ENCODE results near the gene RAB31. TPM values are rescaled to one million over a fixed set of nuclear protein-coding genes. Genes with fewer than 3 reads are reported as not detected.

The RAB31 gene
- polyA plus RNA-seq, 1 of the 3 experiments (the other 2 are of a cell fraction) = 23.0 TPM

DNA sequence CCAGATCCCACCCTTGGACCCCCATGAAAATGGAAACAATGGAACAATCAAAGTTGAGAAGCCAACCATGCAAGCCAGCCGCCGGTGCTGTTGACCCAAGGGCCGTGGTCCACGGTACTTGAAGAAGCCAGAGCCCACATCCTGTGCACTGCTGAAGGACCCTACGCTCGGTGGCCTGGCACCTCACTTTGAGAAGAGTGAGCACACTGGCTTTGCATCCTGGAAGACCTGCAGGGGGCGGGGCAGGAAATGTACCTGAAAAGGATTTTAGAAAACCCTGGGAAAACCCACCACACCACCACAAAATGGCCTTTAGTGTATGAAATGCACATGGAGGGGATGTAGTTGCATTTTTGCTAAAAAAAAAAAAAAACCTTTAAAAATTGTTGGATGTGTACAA lies 151.1 kb downstream of the RAB31 start:
- 81% methylated on average over 2 of the region's 7 CpGs for WGBS (ENCODE audit: low lambda C conversion rate)

GRCh38 chr18:9860682-9861081 lies 152.6 kb downstream of the RAB31 start:
- ChIA-PET POLR2A (no interaction called here), CTCF (interaction anchor here (1.3 kb wide), 1 partner anchor 9 kb away, joined by 4 read pairs; no protein-coding TSS in a partner anchor)
- H3K36me3 ChIP-seq (replicated peaks in 1 of 2; ENCODE audit: control insufficient read depth in 1 of 2, insufficient read depth in 2 of 2, low read length in 1 of 2) = peaks cover 0 to 12% of the 10 kb centered on the region in 2 experiments
- H3K9ac ChIP-seq = no peak overlapping the region
- WGBS (ENCODE audit: low lambda C conversion rate) = 46% methylated on average over 4 of the region's 4 CpGs
- no peaks in the 10 kb centered on the region for H4K20me1 ChIP-seq (ENCODE audit: insufficient read depth)
- no peak for TF ChIP-seq MXI1 (IDR thresholded peaks at IDR 0.05; ENCODE audit: low read depth, low read length)
- peaks cover 0 to 2% of the 10 kb centered on the region in 2 experiments; a peak in 1 of 4 replicates for H3K4me1 ChIP-seq (ENCODE audit: control insufficient read depth in 1 of 2, insufficient read depth in 2 of 2, low read depth in 1 of 2, low read length in 1 of 2)
- H3K9me3 ChIP-seq = peaks cover 3% of the 10 kb centered on the region; the same call in 1 of the 2 replicates
- H3K9me2 ChIP-seq = no peaks in the 10 kb centered on the region
- no peak overlapping the region for H2AFZ ChIP-seq (ENCODE audit: low read depth)
- no peak for DNase-seq
- no peaks in the 10 kb centered on the region for H3K27me3 ChIP-seq (ENCODE audit: insufficient read depth)
- H3K79me2 ChIP-seq (ENCODE audit: insufficient read depth) = no peaks in the 10 kb centered on the region
- no peaks in the 10 kb centered on the region for H3F3A ChIP-seq (replicated peaks; ENCODE audit: insufficient read depth)
- no peak overlapping the region for H3K4me2 ChIP-seq
- no peak overlapping the region for H3K27ac ChIP-seq (ENCODE audit: low read depth in 2 of 2, low read length in 1 of 2)
- H3K4me3 ChIP-seq (ENCODE audit: low read depth in 2 of 2, low read length in 1 of 2) = no peak overlapping the region

More for the DNA sequence above, 151.1 kb downstream of the RAB31 start:
- no peaks in the 10 kb centered on the region for H3K9me3 ChIP-seq
- H3K27me3 ChIP-seq (ENCODE audit: insufficient read depth) = no peaks in the 10 kb centered on the region
- ChIA-PET CTCF (no interaction called here), POLR2A (no interaction called here)
- H3F3A ChIP-seq (replicated peaks; ENCODE audit: insufficient read depth) = no peaks in the 10 kb centered on the region
- TF ChIP-seq, protein P1, sequence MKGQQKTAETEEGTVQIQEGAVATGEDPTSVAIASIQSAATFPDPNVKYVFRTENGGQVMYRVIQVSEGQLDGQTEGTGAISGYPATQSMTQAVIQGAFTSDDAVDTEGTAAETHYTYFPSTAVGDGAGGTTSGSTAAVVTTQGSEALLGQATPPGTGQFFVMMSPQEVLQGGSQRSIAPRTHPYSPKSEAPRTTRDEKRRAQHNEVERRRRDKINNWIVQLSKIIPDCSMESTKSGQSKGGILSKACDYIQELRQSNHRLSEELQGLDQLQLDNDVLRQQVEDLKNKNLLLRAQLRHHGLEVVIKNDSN (IDR thresholded peaks at IDR 0.05; ENCODE audit: borderline replicate concordance, low read depth) = no peak
- TF ChIP-seq POLR2AphosphoS5 (IDR thresholded peaks at IDR 0.05; ENCODE audit: low read depth, low read length) = no peak
- no peak for TF ChIP-seq MEF2A (IDR thresholded peaks at IDR 0.05; ENCODE audit: borderline replicate concordance, low read depth)
- no peak for TF ChIP-seq TAF1 (IDR thresholded peaks at IDR 0.05; ENCODE audit: borderline replicate concordance, low read depth, low read length)
- no peak for TF ChIP-seq USF2 (IDR thresholded peaks at IDR 0.05; ENCODE audit: borderline replicate concordance, low read depth, low read length)
- no peak for TF ChIP-seq RAD21 (IDR thresholded peaks at IDR 0.05; ENCODE audit: low read length)
- no peak for TF ChIP-seq ELF1 (IDR thresholded peaks at IDR 0.05)
- TF ChIP-seq ZBTB33 (IDR thresholded peaks at IDR 0.05; ENCODE audit: borderline replicate concordance, low read depth) = no peak
- TF ChIP-seq RCOR1 (IDR thresholded peaks at IDR 0.05; ENCODE audit: low read length) = no peak
- H3K9me2 ChIP-seq = no peaks in the 10 kb centered on the region
- H3K4me2 ChIP-seq = no peak overlapping the region
- no peak for DNase-seq
- peaks cover 0 to 2% of the 10 kb centered on the region in 2 experiments; a peak in 1 of 4 replicates for H3K4me1 ChIP-seq (ENCODE audit: control insufficient read depth in 1 of 2, insufficient read depth in 2 of 2, low read depth in 1 of 2, low read length in 1 of 2)
- no peak overlapping the region for H3K9ac ChIP-seq
- H3K4me3 ChIP-seq (ENCODE audit: low read depth in 2 of 2, low read length in 1 of 2) = no peak overlapping the region
- no peak overlapping the region for H2AFZ ChIP-seq (ENCODE audit: low read depth)
- no peaks in the 10 kb centered on the region for H3K79me2 ChIP-seq (ENCODE audit: insufficient read depth)
- H3K36me3 ChIP-seq (replicated peaks in 1 of 2; ENCODE audit: control insufficient read depth in 1 of 2, insufficient read depth in 2 of 2, low read length in 1 of 2) = peaks cover 0 to 12% of the 10 kb centered on the region in 2 experiments
- no peaks in the 10 kb centered on the region for H4K20me1 ChIP-seq (ENCODE audit: insufficient read depth)
- H3K27ac ChIP-seq (ENCODE audit: low read depth in 2 of 2, low read length in 1 of 2) = no peak overlapping the region

Measured in SK-N-SH (cell line).